Naive thymus-derived CD4-positive, alpha-beta T cell (primary cell): ENCODE data around the gene HOXD9. TPM values are rescaled to one million over a fixed set of nuclear protein-coding genes. Genes with fewer than 3 reads are reported as not detected.

Source experiments
- ATAC-seq: fragments of 150-1000 bp; cut with Tn5 transposase; 2 replicates; pipeline ENCODE4 v1.10.0; 2021; ENCODE audit warnings: mild to moderate bottlenecking, moderate library complexity
- CTCF ChIA-PET: fragments of 350-600 bp; sonication (Branson Sonifier 250); formaldehyde crosslinking; loops from one replicate; lab custom pipeline; 2021; ENCODE audit warnings: antibody characterized with exemption; lab: Charles Lee
- POLR2A ChIA-PET: fragments of 350-600 bp; sonication (Branson Sonifier 250); formaldehyde crosslinking; loops from one replicate; lab custom pipeline; 2021; ENCODE audit warnings: antibody characterized with exemption, inconsistent platforms; lab: Charles Lee
- DNase-seq, 9 donors: peaks; one replicate each; pipeline versions ENCODE4 v3.0.0 to v3.0.0-alpha.2; 2020 to 2022; ENCODE audit warnings: mixed read lengths in 1 of 9
- H3K27ac ChIP-seq: one replicate; pipeline ENCODE4 v1.7.0; 2013; ENCODE audit warnings: mild to moderate bottlenecking, low read depth, low read length, moderate library complexity
- H3K27me3 ChIP-seq, 2 donors: one replicate each; pipeline ENCODE4 v1.7.0; 2013; ENCODE audit warnings: low read length in 2 of 2, mild to moderate bottlenecking in 2 of 2, moderate library complexity in 2 of 2; ENCODE audit not compliant: control insufficient read depth in 2 of 2, insufficient read depth in 2 of 2
- H3K36me3 ChIP-seq, 3 experiments: 1 replicate in 2 of 3; 2 replicates in 1 of 3; pipeline ENCODE4 v1.7.0; 2013; ENCODE audit warnings: low read length in 3 of 3, mild to moderate bottlenecking in 3 of 3, moderate library complexity in 1 of 3; ENCODE audit not compliant: insufficient read depth in 3 of 3, control insufficient read depth in 2 of 3
- H3K4me1 ChIP-seq, 2 donors: one replicate each; pipeline ENCODE4 v1.7.0; 2013; ENCODE audit warnings: low read length in 2 of 2, mild to moderate bottlenecking in 2 of 2, moderate library complexity in 1 of 2; ENCODE audit not compliant: control insufficient read depth in 2 of 2, insufficient read depth in 2 of 2
- H3K4me3 ChIP-seq: 2 replicates; pipeline ENCODE4 v1.7.0; 2013; ENCODE audit warnings: mild to moderate bottlenecking, low read length
- H3K9me3 ChIP-seq, 3 experiments: 1 replicate in 2 of 3; 2 replicates in 1 of 3; pipeline ENCODE4 v1.7.0; 2013; ENCODE audit warnings: low read length in 3 of 3; ENCODE audit not compliant: control insufficient read depth in 2 of 3
- H3K27ac Mint-ChIP-seq, 9 donors: one replicate each; pipeline ENCODE4 v1.8.0; 2020 to 2022; ENCODE audit warnings: mixed read lengths in 9 of 9, mild to moderate bottlenecking in 8 of 9, moderate library complexity in 5 of 9, inconsistent platforms in 2 of 9
- H3K27me3 Mint-ChIP-seq, 5 donors: one replicate each; pipeline ENCODE4 v1.8.0; 2021 to 2022; ENCODE audit warnings: mixed read lengths in 5 of 5, mild to moderate bottlenecking in 1 of 5
- H3K36me3 Mint-ChIP-seq, 5 donors: one replicate each; pipeline ENCODE4 v1.8.0; 2020 to 2022; ENCODE audit warnings: mixed read lengths in 5 of 5, mild to moderate bottlenecking in 3 of 5, inconsistent platforms in 1 of 5
- H3K4me1 Mint-ChIP-seq, 7 donors: one replicate each; pipeline ENCODE4 v1.8.0; 2020 to 2022; ENCODE audit warnings: mixed read lengths in 7 of 7, mild to moderate bottlenecking in 3 of 7, inconsistent platforms in 1 of 7
- H3K4me3 Mint-ChIP-seq, 10 donors: one replicate each; pipeline ENCODE4 v1.8.0; 2020 to 2022; ENCODE audit warnings: mild to moderate bottlenecking in 10 of 10, mixed read lengths in 10 of 10, moderate library complexity in 6 of 10, inconsistent platforms in 2 of 10
- H3K9me3 Mint-ChIP-seq, 11 donors: one replicate each; pipeline ENCODE4 v1.8.0; 2020 to 2022; ENCODE audit warnings: mixed read lengths in 11 of 11, mild to moderate bottlenecking in 4 of 11, inconsistent platforms in 1 of 11, moderate library complexity in 1 of 11
- intact Hi-C, 2 donors: fragments of 100-400 bp; cut with micrococcal nuclease; formaldehyde crosslinking; loops; one replicate each; pipeline ENCODE4 v1.15.1; 2023
- polyA plus RNA-seq, 2 donors: library from polyadenylated mRNA; unstranded; fragments of 300-500 nt; fragmentation: Illumina TruSeq; gene quantifications; one replicate each; pipeline ENCODE4 v1.2.3, GENCODE V29; 2021
- total RNA-seq, 6 experiments: library from RNA in 5 of 6; stranded (reverse) in 5 of 6; gene quantifications; 1 replicate in 5 of 6; 2 replicates in 1 of 6; pipeline ENCODE4 v1.2.3 and lab custom pipeline; 2021 to 2026

The HOXD9 gene
- total and polyA plus RNA-seq, 7 experiments from 2014 or later: not detected

DNA sequence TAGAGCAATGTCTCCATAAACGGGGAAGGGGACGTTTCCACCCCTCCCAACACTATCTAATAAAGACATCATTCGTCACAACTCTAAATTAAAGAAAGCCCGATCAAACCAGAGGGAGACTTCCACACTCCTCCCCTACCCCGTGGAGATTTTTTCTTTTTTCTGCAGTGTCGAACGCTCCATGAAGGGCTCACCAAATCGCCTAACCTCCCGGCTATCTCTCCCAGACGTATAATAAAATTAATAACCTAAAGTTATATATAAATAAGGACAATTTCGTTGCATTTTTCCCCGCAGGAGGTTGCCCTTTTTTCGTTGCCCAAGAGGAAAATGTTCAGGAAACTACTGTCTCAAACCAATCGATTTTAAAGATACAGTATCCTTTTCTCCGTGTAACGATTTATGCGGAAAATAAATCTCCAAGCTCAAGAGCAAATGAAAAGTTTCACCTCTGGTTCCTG, 41.1 kb upstream of the HOXD9 start:
- ChIA-PET CTCF (no interaction called here), POLR2A (no interaction called here)
- peaks cover 0 to 7% of the 10 kb centered on the region in 2 donors for H3K4me1 ChIP-seq
- H3K27ac ChIP-seq: no peak overlapping the region
- no peak overlapping the region for H3K4me3 ChIP-seq
- Mint-ChIP-seq H3K9me3 (peaks cover 6 to 80% (median 49%) of the 10 kb centered on the region in 11 donors), H3K36me3 (peaks cover 0 to 42% (median 5%) of the 10 kb centered on the region in 5 donors), H3K4me1 (peaks cover 0 to 30% (median 17%) of the 10 kb centered on the region in 7 donors), H3K27ac (peak overlapping the region; percentile 71 to 98 (median 87)), H3K4me3 (peak overlapping the region in 9 of 10 donors; percentile 30 to 79 (median 56)), H3K27me3 (peaks cover 61 to 80% (median 74%) of the 10 kb centered on the region in 5 donors)
- no peaks in the 10 kb centered on the region for H3K36me3 ChIP-seq
- DNase-seq: no peak
- peaks cover 37 to 82% of the 10 kb centered on the region in 2 donors for H3K27me3 ChIP-seq
- ATAC-seq: no peak
- peaks cover 0 to 63% (median 8%) of the 10 kb centered on the region in 3 experiments for H3K9me3 ChIP-seq
- intact Hi-C loops: loop anchor here (1.0 to 10.0 kb wide), 2 partner anchors 26 to 1747 kb away; partner anchors contain the start of genes HOXD11 (in 1 of the 2) and SP9 (in 1 of the 2)

- CTCF ChIA-PET: no interaction called here
- ATAC-seq: no peak
- intact Hi-C loops: loop anchor here (1.0 to 10.0 kb wide), 2 partner anchors 25 to 1747 kb away; partner anchors contain the start of genes HOXD11 (in 1 of the 2) and SP9 (in 1 of the 2)
- peaks cover 4 to 80% (median 49%) of the 10 kb centered on the region in 11 donors for H3K9me3 Mint-ChIP-seq
- H3K27me3 Mint-ChIP-seq: peaks cover 61 to 81% (median 74%) of the 10 kb centered on the region in 5 donors
- H3K4me3 Mint-ChIP-seq: peak overlapping the region in 7 of 10 donors; percentile 29 to 79 (median 57)
- peak overlapping the region; percentile 71 to 98 (median 87) for H3K27ac Mint-ChIP-seq
- H3K27ac ChIP-seq: no peak overlapping the region
- H3K9me3 ChIP-seq: peaks cover 0 to 63% (median 13%) of the 10 kb centered on the region in 3 experiments
- no peaks in the 10 kb centered on the region for H3K36me3 ChIP-seq
- no peak overlapping the region for H3K4me3 ChIP-seq
- H3K27me3 ChIP-seq: peaks cover 41 to 82% of the 10 kb centered on the region in 2 donors
- H3K36me3 Mint-ChIP-seq: peaks cover 0 to 44% (median 5%) of the 10 kb centered on the region in 5 donors
- peaks cover 0 to 32% (median 21%) of the 10 kb centered on the region in 7 donors for H3K4me1 Mint-ChIP-seq
- POLR2A ChIA-PET: no interaction called here
- no peak for DNase-seq
- peaks cover 0 to 7% of the 10 kb centered on the region in 2 donors for H3K4me1 ChIP-seq
Measured at GRCh38 chr2:176081837-176082524, 40.5 kb upstream of the HOXD9 start.

DNA sequence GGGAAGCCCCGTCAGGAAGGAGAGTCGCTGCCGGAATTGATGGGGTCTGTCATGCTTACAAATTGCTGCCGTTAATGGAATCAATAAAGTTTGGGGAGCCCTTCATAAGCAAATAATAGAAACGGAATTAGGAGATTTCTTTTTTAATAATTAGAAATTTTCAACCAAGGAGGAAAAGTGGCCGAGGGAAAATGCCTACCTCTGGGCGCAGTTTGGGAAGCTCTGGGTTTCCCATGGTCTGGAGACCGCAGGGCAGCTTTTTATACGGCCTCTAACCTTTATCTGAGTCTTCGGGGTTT, 40.0 kb upstream of the HOXD9 start:
- peaks cover 0 to 45% (median 5%) of the 10 kb centered on the region in 5 donors for H3K36me3 Mint-ChIP-seq
- peaks cover 5 to 80% (median 50%) of the 10 kb centered on the region in 11 donors for H3K9me3 Mint-ChIP-seq
- no peaks in the 10 kb centered on the region for H3K36me3 ChIP-seq
- no peak for DNase-seq
- H3K4me3 Mint-ChIP-seq: peak overlapping the region in 6 of 10 donors; percentile 29 to 76 (median 58)
- H3K27me3 ChIP-seq: peaks cover 37 to 84% of the 10 kb centered on the region in 2 donors
- CTCF ChIA-PET: no interaction called here
- ATAC-seq: no peak
- H3K4me1 ChIP-seq: peaks cover 0 to 7% of the 10 kb centered on the region in 2 donors
- peaks cover 0 to 63% (median 13%) of the 10 kb centered on the region in 3 experiments for H3K9me3 ChIP-seq
- no peak overlapping the region for H3K27ac ChIP-seq
- peak overlapping the region in 8 of 9 donors; percentile 59 to 98 (median 74) for H3K27ac Mint-ChIP-seq
- POLR2A ChIA-PET: no interaction called here
- intact Hi-C loops: loop anchor here in 1 of 2 donors (10.0 kb wide), 1 partner anchor 1748 kb away; the partner anchor contains the start of gene SP9
- H3K4me3 ChIP-seq: no peak overlapping the region
- peaks cover 0 to 32% (median 21%) of the 10 kb centered on the region in 7 donors for H3K4me1 Mint-ChIP-seq
- peaks cover 66 to 82% (median 74%) of the 10 kb centered on the region in 5 donors for H3K27me3 Mint-ChIP-seq

DNA sequence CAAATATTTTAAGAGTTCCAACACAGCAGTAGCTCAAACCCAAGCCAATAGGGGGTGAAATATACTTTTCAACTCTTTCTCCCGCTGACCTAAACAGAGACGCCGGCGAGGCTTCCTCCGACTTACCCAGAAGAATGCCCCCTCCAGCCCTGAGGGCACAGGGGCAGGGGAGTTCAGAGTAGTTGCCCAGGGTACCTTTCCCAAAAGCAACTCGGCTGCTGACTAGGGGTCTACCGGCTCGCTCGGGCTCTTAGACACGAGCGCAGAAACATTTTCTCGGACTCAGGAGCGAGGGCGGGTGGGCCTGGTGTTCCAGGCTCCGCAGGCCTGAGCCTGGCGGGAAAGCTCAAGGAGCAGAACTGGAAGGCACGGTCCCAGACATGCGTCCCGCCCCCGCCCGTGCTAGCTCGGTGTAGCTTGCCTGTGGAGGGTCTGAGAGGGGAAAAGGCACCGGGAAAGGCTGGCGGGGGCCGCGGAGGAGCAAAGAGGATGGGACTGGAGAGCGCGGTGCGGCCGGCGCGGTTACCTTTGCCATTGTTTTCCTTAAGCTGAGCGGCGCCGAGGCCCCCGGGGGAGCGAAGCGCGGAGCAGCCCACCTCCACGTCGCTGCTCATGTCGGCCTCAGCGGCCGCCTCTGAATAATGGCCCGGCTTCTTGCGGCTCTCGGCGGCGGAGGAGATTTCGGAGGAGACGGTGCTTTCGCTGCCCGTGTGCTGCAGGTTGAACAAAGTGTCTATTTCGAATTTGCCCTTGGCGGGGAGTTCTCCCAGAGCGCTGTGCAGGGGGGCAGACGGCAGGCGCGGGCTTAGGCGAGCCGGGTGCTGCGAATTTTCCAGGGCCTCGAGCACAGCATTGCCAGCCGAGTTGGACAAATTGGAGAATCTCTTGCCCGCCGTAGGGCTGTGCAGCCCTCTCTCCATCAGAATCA, 39.4 kb upstream of the HOXD9 start:
- DNase-seq (no peak), ATAC-seq (no peak)
- intact Hi-C loops: loop anchor here in 1 of 2 donors (10.0 kb wide), 1 partner anchor 1748 kb away; the partner anchor contains the start of gene SP9
- Histone ChIP-seq H3K9me3 (peaks cover 0 to 63% (median 13%) of the 10 kb centered on the region in 3 experiments), H3K27ac (no peak overlapping the region), H3K4me3 (no peak overlapping the region), H3K4me1 (peaks cover 0 to 7% of the 10 kb centered on the region in 2 donors), H3K36me3 (no peaks in the 10 kb centered on the region), H3K27me3 (peaks cover 37 to 86% of the 10 kb centered on the region in 2 donors)
- Mint-ChIP-seq H3K4me1 (peaks cover 0 to 32% (median 22%) of the 10 kb centered on the region in 7 donors), H3K4me3 (peak overlapping the region in 8 of 10 donors; percentile 20 to 76 (median 58)), H3K27me3 (peaks cover 69 to 88% (median 77%) of the 10 kb centered on the region in 5 donors), H3K27ac (peak overlapping the region; percentile 28 to 98 (median 82)), H3K36me3 (peaks cover 0 to 45% (median 5%) of the 10 kb centered on the region in 5 donors), H3K9me3 (peaks cover 6 to 85% (median 50%) of the 10 kb centered on the region in 11 donors)
- CTCF ChIA-PET: no interaction called here
- POLR2A ChIA-PET: no interaction called here

DNA sequence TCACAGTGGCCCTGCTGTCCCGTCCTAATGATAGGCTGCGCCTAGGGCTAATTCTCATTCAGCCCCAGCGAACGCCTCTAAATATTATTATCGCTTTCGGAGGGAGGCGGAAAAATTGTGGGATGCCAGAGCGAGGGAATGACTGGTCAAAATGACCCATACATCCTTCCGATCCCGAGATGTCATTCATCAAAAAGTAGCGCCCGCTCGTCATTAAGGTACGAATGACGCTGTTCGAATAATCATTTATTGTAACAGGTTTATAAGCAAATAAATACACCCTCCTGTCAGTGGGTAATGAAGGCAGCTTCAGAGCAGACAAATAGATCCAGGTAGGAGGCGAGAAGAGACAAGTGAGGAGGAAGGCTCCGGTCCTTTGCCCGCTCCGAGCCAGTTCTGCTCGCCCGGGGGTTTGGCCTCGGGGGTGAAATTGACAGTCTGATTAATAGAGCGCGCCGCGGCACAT, 38.7 kb upstream of the HOXD9 start, which contains the start of gene EVX2:
Gene EVX2 (minus strand): TSS at position 167 of the 466 bp plus-strand sequence. CDS start 186 bp downstream, outside the sequence.
- Mint-ChIP-seq H3K4me1 (peaks cover 0 to 29% (median 23%) of the 10 kb centered on the region in 7 donors), H3K36me3 (peaks cover 0 to 39% (median 2%) of the 10 kb centered on the region in 5 donors), H3K27me3 (peaks cover 66 to 88% (median 77%) of the 10 kb centered on the region in 5 donors), H3K27ac (peak within 1 kb of the TSS; percentile 28 to 98 (median 82)), H3K9me3 (peaks cover 3 to 84% (median 44%) of the 10 kb centered on the region in 11 donors), H3K4me3 (peak within 1 kb of the TSS in 9 of 10 donors; percentile 20 to 76 (median 57))
- no peak for ATAC-seq
- Histone ChIP-seq H3K36me3 (no peaks in the 10 kb centered on the region), H3K4me1 (peaks cover 0 to 7% of the 10 kb centered on the region in 2 donors), H3K27me3 (peaks cover 43 to 86% of the 10 kb centered on the region in 2 donors), H3K9me3 (peaks cover 0 to 60% (median 13%) of the 10 kb centered on the region in 3 experiments), H3K27ac (no peak within 1 kb of the TSS), H3K4me3 (no peak within 1 kb of the TSS)
- ChIA-PET CTCF (no interaction called here), POLR2A (no interaction called here)
- intact Hi-C loops: loop anchor here (2.0 to 10.0 kb wide), 2 partner anchors 45 to 1749 kb away; partner anchors contain the start of genes HOXD8 (in 1 of the 2) and SP9 (in 1 of the 2)
- DNase-seq: no peak
